Activated B cell treated with CpG ODN at 0.5 μM for 24 hours (primary cell): ENCODE measurements around the gene IL7R. TPM values are rescaled to one million over a fixed set of nuclear protein-coding genes. Genes with fewer than 3 reads are reported as not detected.

Experiments
- ATAC-seq: fragments of 200-7000 bp; cut with Tn5 transposase; one replicate; pipeline ENCODE4 v1.10.0; 2021; ENCODE audit warnings: low read depth, mild to moderate bottlenecking, moderate library complexity
- CTCF ChIA-PET: fragments of 350-600 bp; sonication (Branson Sonifier 250); formaldehyde crosslinking; loops from one replicate; lab custom pipeline; 2021; ENCODE audit warnings: antibody characterized with exemption; lab: Charles Lee
- POLR2A ChIA-PET: fragments of 350-600 bp; sonication (Branson Sonifier 250); formaldehyde crosslinking; loops from one replicate; lab custom pipeline; 2021; ENCODE audit warnings: antibody characterized with exemption; lab: Charles Lee
- DNase-seq: peaks from one replicate; pipeline ENCODE4 v3.0.0; 2022
- H3K27ac Mint-ChIP-seq: one replicate; pipeline ENCODE4 v1.8.0; 2020; ENCODE audit warnings: mixed read lengths
- H3K27me3 Mint-ChIP-seq: one replicate; pipeline ENCODE4 v1.8.0; 2021; ENCODE audit warnings: mixed read lengths
- H3K36me3 Mint-ChIP-seq: one replicate; pipeline ENCODE4 v1.8.0; 2021; ENCODE audit warnings: low read depth, mixed read lengths
- H3K4me1 Mint-ChIP-seq: one replicate; pipeline ENCODE4 v1.8.0; 2021; ENCODE audit warnings: mixed read lengths
- H3K4me3 Mint-ChIP-seq: one replicate; pipeline ENCODE4 v1.8.0; 2020; ENCODE audit warnings: mild to moderate bottlenecking, mixed read lengths
- H3K9me3 Mint-ChIP-seq: one replicate; pipeline ENCODE4 v1.8.0; 2020; ENCODE audit warnings: mixed read lengths
- CTCF ChIP-seq: fragments of 200-600 bp; IDR thresholded peaks from one replicate; pipeline ENCODE4 v1.8.0; 2022; ENCODE audit warnings: antibody characterized with exemption, mild to moderate bottlenecking
- intact Hi-C: fragments of 100-400 bp; cut with micrococcal nuclease; formaldehyde crosslinking; loops from one replicate; pipeline ENCODE4 v1.15.1; 2024
- total RNA-seq: library from RNA; stranded (reverse); gene quantifications from 2 replicates; pipeline ENCODE4 v1.2.3, GENCODE V29; 2022

Gene IL7R
- total RNA-seq, 1 donor from 2014 or later = 3.0 TPM

GRCh38 chr5:35908814-35909213, 52.1 kb downstream of the IL7R start:
- ATAC-seq (no peak), DNase-seq (no peak)
- no peaks in the 10 kb centered on the region for H3K27me3 Mint-ChIP-seq
- no peak for TF ChIP-seq CTCF
- no peak overlapping the region for H3K27ac Mint-ChIP-seq
- intact Hi-C loops = no loop called here
- ChIA-PET POLR2A (no interaction called here), CTCF (no interaction called here)
- H3K4me3 Mint-ChIP-seq = no peak overlapping the region
- H3K4me1 Mint-ChIP-seq = peaks cover 10% of the 10 kb centered on the region
- H3K36me3 Mint-ChIP-seq = no peaks in the 10 kb centered on the region
- H3K9me3 Mint-ChIP-seq = peaks cover 5% of the 10 kb centered on the region

GRCh38 chr5:35919191-35919590, 62.5 kb downstream of the IL7R start:
- intact Hi-C loops = no loop called here
- Mint-ChIP-seq H3K4me3 (no peak overlapping the region), H3K27ac (no peak overlapping the region), H3K27me3 (peaks cover 8% of the 10 kb centered on the region), H3K4me1 (no peaks in the 10 kb centered on the region), H3K36me3 (no peaks in the 10 kb centered on the region), H3K9me3 (peaks cover 4% of the 10 kb centered on the region)
- CTCF ChIA-PET = no interaction called here
- TF ChIP-seq CTCF = no peak
- DNase-seq = no peak
- no peak for ATAC-seq
- POLR2A ChIA-PET = no interaction called here

GRCh38 chr5:35920890-35921289, 64.2 kb downstream of the IL7R start:
- Mint-ChIP-seq H3K36me3 (no peaks in the 10 kb centered on the region), H3K27ac (no peak overlapping the region), H3K27me3 (peaks cover 15% of the 10 kb centered on the region), H3K4me1 (peaks cover 7% of the 10 kb centered on the region), H3K9me3 (peaks cover 4% of the 10 kb centered on the region), H3K4me3 (no peak overlapping the region)
- TF ChIP-seq CTCF = no peak
- POLR2A ChIA-PET = no interaction called here
- CTCF ChIA-PET = interaction anchor here (1.3 kb wide), 1 partner anchor 270 kb away, joined by 3 read pairs; no protein-coding TSS in a partner anchor
- ATAC-seq (no peak), DNase-seq (no peak)
- intact Hi-C loops = no loop called here

- Mint-ChIP-seq H3K27me3 (peaks cover 21% of the 10 kb centered on the region), H3K4me3 (no peak overlapping the region), H3K36me3 (no peaks in the 10 kb centered on the region), H3K4me1 (peaks cover 7% of the 10 kb centered on the region), H3K9me3 (peaks cover 4% of the 10 kb centered on the region), H3K27ac (no peak overlapping the region)
- TF ChIP-seq CTCF = no peak
- POLR2A ChIA-PET = no interaction called here
- ATAC-seq (no peak), DNase-seq (no peak)
- CTCF ChIA-PET = no interaction called here
- intact Hi-C loops = no loop called here
Observed at GRCh38 chr5:35921930-35922329, 65.2 kb downstream of the IL7R start.

- DNase-seq = no peak
- Mint-ChIP-seq H3K9me3 (peaks cover 4% of the 10 kb centered on the region), H3K4me3 (no peak overlapping the region), H3K27ac (no peak overlapping the region), H3K27me3 (peaks cover 21% of the 10 kb centered on the region), H3K4me1 (peaks cover 7% of the 10 kb centered on the region), H3K36me3 (no peaks in the 10 kb centered on the region)
- ChIA-PET POLR2A (no interaction called here), CTCF (no interaction called here)
- no peak for TF ChIP-seq CTCF
- intact Hi-C loops = no loop called here
- no peak for ATAC-seq
Observed at GRCh38 chr5:35922468-35922867, 65.8 kb downstream of the IL7R start.
